Muscle layer of duodenum (tissue), 2 donors: ENCODE results near the gene NAV2.
A peak's percentile ranks its signal among the peaks of the same experiment; 100 is the strongest.

ENCODE experiments used
- H3K27ac ChIP-seq: one replicate; pipeline ENCODE4 v1.7.0; 2013; ENCODE audit warnings: mild to moderate bottlenecking, low read length
- H3K27me3 ChIP-seq: one replicate; pipeline ENCODE4 v1.7.0; 2013; ENCODE audit warnings: low read depth, mild to moderate bottlenecking, control low read depth, low read length
- H3K36me3 ChIP-seq, 2 donors: one replicate each; pipeline ENCODE4 v1.7.0; 2013; ENCODE audit warnings: low read length in 2 of 2, control low read depth in 1 of 2, mild to moderate bottlenecking in 1 of 2; ENCODE audit not compliant: insufficient read depth in 2 of 2, control insufficient read depth in 1 of 2
- H3K4me1 ChIP-seq, 2 donors: one replicate each; pipeline ENCODE4 v1.7.0; 2013; ENCODE audit warnings: low read length in 2 of 2, mild to moderate bottlenecking in 2 of 2, control low read depth in 1 of 2, moderate library complexity in 1 of 2; ENCODE audit not compliant: insufficient read depth in 2 of 2, control insufficient read depth in 1 of 2
- H3K4me3 ChIP-seq, 2 donors: one replicate each; pipeline ENCODE4 v1.7.0; 2013; ENCODE audit warnings: low read length in 2 of 2, low read depth in 1 of 2, mild to moderate bottlenecking in 1 of 2
- H3K9me3 ChIP-seq, 2 donors: one replicate each; pipeline ENCODE4 v1.7.0; 2013; ENCODE audit warnings: low read length in 2 of 2, control low read depth in 1 of 2, mild to moderate bottlenecking in 1 of 2; ENCODE audit not compliant: control insufficient read depth in 1 of 2
- donor health status: healthy.

NAV2 gene

DNA sequence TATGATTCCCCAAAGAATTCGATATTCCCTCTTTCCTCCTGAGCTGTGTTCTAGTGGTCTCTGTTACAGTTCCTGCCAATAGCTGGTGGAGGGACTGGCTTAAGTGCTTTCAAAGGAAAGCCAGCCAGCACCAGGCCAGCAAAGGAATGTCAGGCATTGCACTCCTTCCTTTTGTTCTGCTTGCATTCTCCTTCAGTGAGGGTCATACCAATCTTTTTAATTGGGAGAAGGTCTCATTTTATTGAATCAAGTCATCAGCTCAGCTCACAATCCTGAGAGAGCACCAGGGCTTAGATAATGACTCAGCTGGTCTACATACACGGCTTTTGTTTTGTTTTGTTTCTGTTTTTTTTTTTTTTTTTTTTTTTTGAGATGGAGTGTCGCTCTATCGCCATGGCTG lies 222.9 kb downstream of the NAV2 start:
- no peaks in the 10 kb centered on the region for H3K9me3 ChIP-seq
- H3K36me3 ChIP-seq, result peaks cover 6 to 15% of the 10 kb centered on the region in 2 donors
- H3K27me3 ChIP-seq, result no peaks in the 10 kb centered on the region
- H3K4me1 ChIP-seq, result peaks cover 0 to 35% of the 10 kb centered on the region in 2 donors
- H3K4me3 ChIP-seq, result no peak overlapping the region
- no peak overlapping the region for H3K27ac ChIP-seq

- Histone ChIP-seq H3K4me3 (no peak overlapping the region), H3K27ac (no peak overlapping the region), H3K27me3 (no peaks in the 10 kb centered on the region), H3K9me3 (no peaks in the 10 kb centered on the region), H3K4me1 (peaks cover 0 to 29% of the 10 kb centered on the region in 2 donors), H3K36me3 (peaks cover 6 to 22% of the 10 kb centered on the region in 2 donors)
Observed at GRCh38 chr11:19936461-19936860, 223.8 kb downstream of the NAV2 start.

DNA sequence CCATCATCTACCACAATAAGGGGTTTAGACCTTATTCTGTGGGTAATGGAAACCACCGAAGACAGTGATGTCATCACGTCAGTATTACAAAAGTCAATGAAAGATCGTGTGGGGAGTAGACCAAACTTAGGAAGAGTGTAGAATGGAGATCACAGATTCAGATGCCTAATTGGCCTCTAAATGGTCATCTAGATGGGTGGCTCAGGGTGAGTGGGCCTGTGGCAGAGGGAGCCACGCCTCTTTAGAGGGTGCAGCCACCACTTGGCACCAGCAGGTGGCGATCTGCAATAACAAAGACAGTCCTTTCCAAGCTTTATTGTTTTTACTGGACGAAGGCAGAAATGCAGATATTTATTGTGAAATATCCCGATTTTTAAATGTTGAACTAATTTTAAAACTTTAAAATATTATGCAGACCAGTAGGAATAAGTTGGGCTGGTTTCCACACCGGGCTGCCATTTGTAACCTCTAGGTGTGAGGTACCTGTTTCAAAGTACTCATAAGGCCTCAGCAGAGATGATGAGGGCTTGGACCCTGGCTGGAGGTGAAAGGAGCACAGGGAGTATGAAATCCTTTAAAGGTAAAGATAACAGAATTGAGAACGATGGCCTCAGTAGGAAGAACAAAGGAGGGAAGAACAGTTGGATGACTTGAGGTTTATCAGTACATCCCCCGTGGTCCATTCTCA lies 225.7 kb downstream of the NAV2 start:
- peaks cover 0 to 18% of the 10 kb centered on the region in 2 donors for H3K4me1 ChIP-seq
- no peak overlapping the region for H3K27ac ChIP-seq
- H3K9me3 ChIP-seq, result no peaks in the 10 kb centered on the region
- no peak overlapping the region for H3K4me3 ChIP-seq
- peaks cover 6 to 20% of the 10 kb centered on the region in 2 donors for H3K36me3 ChIP-seq
- no peaks in the 10 kb centered on the region for H3K27me3 ChIP-seq

DNA sequence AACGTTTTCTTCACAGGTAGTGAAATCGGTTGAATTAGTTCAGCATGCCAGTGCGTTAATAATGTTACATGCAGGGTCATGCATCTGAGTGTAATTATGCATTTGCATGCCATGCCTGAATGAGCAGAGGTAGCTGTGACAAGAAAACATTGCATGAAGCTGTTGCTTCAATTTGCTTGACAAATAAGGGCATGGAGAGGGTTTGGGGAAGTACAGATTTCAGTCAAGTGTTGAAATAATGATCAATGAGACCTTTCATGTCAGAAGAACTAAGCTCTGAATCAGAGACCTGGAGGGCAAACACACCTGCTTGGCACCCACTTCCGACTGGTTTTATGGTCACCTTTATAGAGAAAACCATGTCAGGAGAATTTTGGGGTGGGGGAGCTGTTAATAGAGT lies 226.2 kb downstream of the NAV2 start:
- H3K36me3 ChIP-seq, result peaks cover 4 to 14% of the 10 kb centered on the region in 2 donors
- H3K9me3 ChIP-seq, result no peaks in the 10 kb centered on the region
- H3K27me3 ChIP-seq, result no peaks in the 10 kb centered on the region
- no peak overlapping the region for H3K27ac ChIP-seq
- no peak overlapping the region for H3K4me3 ChIP-seq
- peaks cover 0 to 18% of the 10 kb centered on the region in 2 donors for H3K4me1 ChIP-seq

- Histone ChIP-seq H3K27me3 (no peaks in the 10 kb centered on the region), H3K36me3 (peaks cover 0 to 8% of the 10 kb centered on the region in 2 donors), H3K27ac (no peak overlapping the region), H3K4me1 (peaks cover 0 to 14% of the 10 kb centered on the region in 2 donors), H3K9me3 (no peaks in the 10 kb centered on the region), H3K4me3 (no peak overlapping the region)
Observed at GRCh38 chr11:19939415-19939929, 226.8 kb downstream of the NAV2 start.

DNA sequence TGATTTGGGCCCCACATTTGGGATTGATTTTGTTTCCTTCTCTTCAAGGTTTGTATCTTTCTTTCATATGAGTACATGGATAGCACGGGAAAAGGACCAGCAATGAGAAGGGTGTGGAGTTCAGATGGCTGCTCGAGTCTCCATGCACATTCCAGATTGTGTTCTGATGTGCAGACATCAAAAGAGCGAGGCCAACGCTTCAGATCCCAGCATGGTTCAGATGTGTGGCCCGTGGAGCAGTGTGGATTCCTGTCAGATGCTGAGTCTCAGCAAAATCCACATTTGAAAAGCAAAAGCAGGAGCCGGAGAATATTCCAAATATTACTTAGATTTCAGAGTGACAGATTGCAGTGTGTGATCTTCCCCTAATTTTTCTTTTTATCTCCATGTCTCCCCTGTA lies 228.2 kb downstream of the NAV2 start:
- H3K9me3 ChIP-seq, result no peaks in the 10 kb centered on the region
- no peaks in the 10 kb centered on the region for H3K27me3 ChIP-seq
- H3K4me3 ChIP-seq, result no peak overlapping the region
- H3K4me1 ChIP-seq, result peaks cover 0 to 7% of the 10 kb centered on the region in 2 donors
- peaks cover 0 to 10% of the 10 kb centered on the region in 2 donors for H3K36me3 ChIP-seq
- no peak overlapping the region for H3K27ac ChIP-seq

DNA sequence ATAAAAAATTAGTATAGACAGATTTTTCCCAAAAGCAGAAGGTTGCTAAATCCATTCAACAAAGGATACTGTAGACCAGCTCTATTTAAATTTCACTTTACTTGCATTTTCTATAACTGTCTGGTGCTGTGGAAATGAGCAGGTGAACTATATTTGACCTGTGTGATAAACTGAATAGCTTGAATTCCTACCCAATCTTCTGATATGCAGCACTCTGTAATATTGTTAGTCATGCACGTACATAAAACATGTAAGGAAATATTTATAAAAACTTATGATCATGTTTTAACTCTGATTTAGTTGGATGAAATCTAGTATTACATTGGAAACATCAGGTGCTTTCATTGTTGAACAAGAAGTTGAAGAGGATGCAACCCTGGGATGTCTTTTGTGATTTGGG lies 234.0 kb downstream of the NAV2 start:
- peaks cover 10 to 20% of the 10 kb centered on the region in 2 donors for H3K36me3 ChIP-seq
- peaks cover 0 to 3% of the 10 kb centered on the region in 2 donors for H3K4me1 ChIP-seq
- H3K27me3 ChIP-seq, result no peaks in the 10 kb centered on the region
- H3K27ac ChIP-seq, result no peak overlapping the region
- H3K4me3 ChIP-seq, result no peak overlapping the region
- no peaks in the 10 kb centered on the region for H3K9me3 ChIP-seq

- H3K36me3 ChIP-seq, result peaks cover 10 to 20% of the 10 kb centered on the region in 2 donors
- H3K27me3 ChIP-seq, result no peaks in the 10 kb centered on the region
Observed at GRCh38 chr11:19947537-19948114, 235.0 kb downstream of the NAV2 start.

DNA sequence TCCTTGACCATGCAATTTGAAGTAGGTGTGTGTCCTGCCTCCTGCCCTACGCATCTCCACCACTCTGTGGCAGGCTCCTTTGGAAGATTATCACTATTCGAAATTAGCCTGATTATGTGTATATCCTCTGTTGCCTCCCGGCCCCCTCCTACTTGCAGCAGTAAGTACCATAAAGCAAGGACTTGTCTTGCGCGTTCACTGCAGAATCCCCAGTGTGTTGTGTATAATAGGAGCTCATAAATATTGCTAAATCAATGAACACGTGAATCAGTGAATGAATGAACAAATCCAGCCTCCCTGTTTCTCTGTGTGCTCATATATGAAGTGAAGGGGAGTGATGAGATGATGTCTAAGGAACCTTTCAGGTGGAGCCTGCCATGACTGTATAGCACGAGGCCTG lies 237.0 kb downstream of the NAV2 start:
- peaks cover 10 to 20% of the 10 kb centered on the region in 2 donors for H3K36me3 ChIP-seq
- no peaks in the 10 kb centered on the region for H3K9me3 ChIP-seq
- no peak overlapping the region for H3K4me3 ChIP-seq
- no peak overlapping the region for H3K27ac ChIP-seq
- H3K4me1 ChIP-seq, result peaks cover 0 to 21% of the 10 kb centered on the region in 2 donors
- no peaks in the 10 kb centered on the region for H3K27me3 ChIP-seq

More at GRCh38 chr11:19947537-19948114, 235.0 kb downstream of the NAV2 start:
- Histone ChIP-seq H3K27ac (no peak overlapping the region), H3K4me1 (peaks cover 0 to 9% of the 10 kb centered on the region in 2 donors), H3K4me3 (no peak overlapping the region), H3K9me3 (no peaks in the 10 kb centered on the region)

GRCh38 chr11:19951558-19952115 lies 239.0 kb downstream of the NAV2 start:
- no peaks in the 10 kb centered on the region for H3K9me3 ChIP-seq
- H3K4me1 ChIP-seq, result peaks cover 0 to 21% of the 10 kb centered on the region in 2 donors
- H3K27me3 ChIP-seq, result no peaks in the 10 kb centered on the region
- peaks cover 10 to 16% of the 10 kb centered on the region in 2 donors for H3K36me3 ChIP-seq
- H3K4me3 ChIP-seq, result peak overlapping the region in 1 of 2 donors; percentile 24
- no peak overlapping the region for H3K27ac ChIP-seq

DNA sequence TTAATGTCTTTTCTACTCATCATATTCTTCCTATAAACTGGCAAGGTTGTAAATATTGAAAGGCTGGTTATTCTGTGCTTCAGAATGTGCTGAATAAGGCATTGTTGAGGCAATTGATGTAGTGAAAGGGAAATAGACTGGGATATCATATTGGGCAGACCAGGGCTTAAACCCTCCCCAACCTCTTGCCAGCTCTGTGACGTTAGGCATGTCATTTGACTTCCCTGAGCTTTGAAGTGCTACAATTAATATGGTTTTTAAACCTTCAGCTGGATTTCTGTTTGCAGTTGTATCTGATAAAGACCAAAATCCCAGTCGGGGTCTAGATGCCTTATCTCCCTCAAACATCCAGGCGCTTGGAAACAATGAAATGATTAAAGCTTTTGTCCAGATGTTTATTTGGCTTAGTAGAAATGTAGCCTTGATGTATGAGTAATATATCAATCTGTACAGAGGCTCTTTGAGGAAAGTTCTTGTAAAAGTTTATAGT lies 239.5 kb downstream of the NAV2 start:
- Histone ChIP-seq H3K27ac (no peak overlapping the region), H3K9me3 (no peaks in the 10 kb centered on the region), H3K4me1 (peaks cover 0 to 21% of the 10 kb centered on the region in 2 donors), H3K27me3 (no peaks in the 10 kb centered on the region), H3K36me3 (peaks cover 10 to 13% of the 10 kb centered on the region in 2 donors), H3K4me3 (peak overlapping the region in 1 of 2 donors; percentile 24)
